NCI-H2196 treated with DMSO at 0.1 percent for 48 hours (cell line): ENCODE data around the gene TBC1D13.
"Not testable (repeated sequence)": the region's sequence is repeated elsewhere in the genome, so short reads cannot be mapped to it uniquely, and the experiment has no call there.

Experiments used
- DNase-seq: peaks from one replicate; lab custom pipeline; 2025; ENCODE audit not compliant: unreplicated experiment; lab: John Stamatoyannopoulos, UW

The TBC1D13 gene

DNA sequence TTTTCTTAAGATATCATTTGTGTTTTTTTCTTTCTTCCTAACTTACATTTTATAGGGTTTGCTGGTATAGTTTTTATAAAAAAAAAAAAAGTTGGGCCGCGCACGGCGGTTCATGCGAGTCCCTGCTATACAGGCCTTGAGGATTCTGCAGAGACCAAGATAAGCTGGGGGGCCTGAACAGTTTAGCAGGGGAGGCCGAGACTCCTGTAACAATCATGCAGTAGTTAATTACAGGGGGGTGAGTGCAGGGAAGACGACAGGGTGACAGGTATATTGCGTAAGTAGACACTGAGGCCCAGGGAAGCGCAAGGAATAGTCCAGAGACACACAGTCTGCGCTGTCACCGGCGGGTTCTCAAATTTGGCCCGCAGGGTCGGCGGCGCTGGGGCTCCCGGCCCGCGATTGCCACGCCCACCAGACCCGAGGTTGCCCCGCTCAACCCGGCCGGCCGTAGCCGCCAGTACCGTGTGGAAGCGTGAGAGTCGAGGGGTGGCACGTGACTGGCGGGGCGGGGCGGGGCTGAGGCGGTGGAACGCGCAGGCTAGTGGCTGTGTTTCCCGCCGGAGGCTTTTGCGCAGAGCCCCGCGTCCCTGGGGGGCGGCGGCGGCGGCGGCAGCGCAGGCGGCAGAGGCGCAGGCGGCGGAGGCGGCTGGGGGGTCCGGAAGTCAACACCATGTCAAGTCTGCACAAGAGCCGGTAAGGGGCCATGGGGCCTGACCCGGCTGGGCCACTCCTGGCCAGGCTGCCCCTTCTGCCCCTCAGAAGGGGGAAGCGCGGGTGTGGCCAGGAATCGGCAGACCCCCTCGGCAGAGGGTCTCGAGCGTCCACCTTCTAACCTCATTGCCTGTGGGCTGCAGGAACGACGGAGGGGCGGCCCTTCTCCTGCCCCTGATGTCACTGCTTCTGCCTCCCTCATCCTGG lies at the start of gene TBC1D13:
Gene TBC1D13 (plus strand): TSS at position 573 of the 921 bp plus-strand sequence. CDS start 101 bp downstream, at position 674.
- peak; percentile 76 for DNase-seq

GRCh38 chr9:128742401-128742800 lies 44.7 kb upstream of the TBC1D13 start:
- DNase-seq: no peak

DNA sequence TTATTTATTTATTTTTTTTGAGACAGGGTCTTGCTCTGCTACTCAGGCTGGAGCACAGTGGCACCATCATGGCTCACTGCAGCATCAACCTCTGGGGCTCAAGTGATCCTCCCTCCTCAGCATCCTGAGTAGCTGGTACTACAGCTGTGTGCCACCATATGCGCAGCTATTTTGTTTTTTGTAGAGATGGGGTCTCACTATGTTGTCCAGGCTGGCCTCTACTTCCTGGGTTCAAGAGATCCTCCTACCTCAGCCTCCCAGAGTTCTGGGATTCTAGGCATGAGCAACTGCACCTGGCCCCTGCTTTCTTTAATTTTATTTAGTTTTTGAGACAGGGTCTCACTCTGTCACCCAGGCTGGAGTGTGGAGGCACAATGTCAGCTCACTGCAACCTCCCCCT lies 43.6 kb upstream of the TBC1D13 start:
- no peak for DNase-seq

DNA sequence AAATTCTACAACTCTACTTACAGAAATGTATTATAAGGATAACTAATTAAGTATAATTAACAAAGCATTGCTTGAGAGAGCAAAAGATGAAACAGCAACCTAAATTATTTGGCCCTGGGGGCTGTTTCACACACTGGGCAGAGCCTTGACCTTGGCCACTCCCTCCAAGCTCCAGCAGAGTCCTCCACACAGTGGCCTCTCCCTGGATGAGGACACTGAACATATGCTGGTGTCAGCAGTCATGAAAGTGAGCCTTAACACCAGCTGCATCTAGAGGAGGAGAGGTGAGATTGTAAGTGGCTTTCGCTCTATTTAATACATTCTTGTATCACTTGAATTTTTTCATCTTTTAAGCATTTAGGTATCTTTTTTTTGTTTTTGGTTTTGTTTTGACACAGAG lies 39.8 kb upstream of the TBC1D13 start:
- DNase-seq: no peak

GRCh38 chr9:128750926-128751595 lies 36.0 kb upstream of the TBC1D13 start:
- DNase-seq: no peak

DNA sequence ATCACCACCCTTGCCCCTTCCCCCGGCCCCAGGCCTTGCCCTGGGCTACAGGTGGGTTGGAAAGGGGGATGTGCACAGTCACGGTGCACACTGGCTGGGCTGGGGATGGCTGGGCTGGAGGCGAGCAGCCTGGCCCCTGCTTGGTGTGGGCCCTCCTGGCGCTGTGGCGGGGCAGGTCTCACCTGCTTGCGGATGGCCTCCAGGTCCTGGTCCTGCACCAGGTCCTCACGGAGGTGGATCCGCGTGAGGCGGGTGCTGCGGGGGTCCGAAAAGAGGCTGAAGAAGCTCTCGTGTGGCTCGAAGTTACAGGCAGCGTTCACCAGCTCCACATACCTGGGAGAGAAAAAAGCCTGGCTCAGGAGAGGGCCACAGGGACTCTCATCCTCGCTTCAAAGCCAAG lies 33.4 kb upstream of the TBC1D13 start:
- DNase-seq: no peak

- DNase-seq: no peak
Observed at GRCh38 chr9:128757602-128758001, 29.5 kb upstream of the TBC1D13 start.

GRCh38 chr9:128762671-128763449 lies 24.2 kb upstream of the TBC1D13 start:
- no peak for DNase-seq

DNA sequence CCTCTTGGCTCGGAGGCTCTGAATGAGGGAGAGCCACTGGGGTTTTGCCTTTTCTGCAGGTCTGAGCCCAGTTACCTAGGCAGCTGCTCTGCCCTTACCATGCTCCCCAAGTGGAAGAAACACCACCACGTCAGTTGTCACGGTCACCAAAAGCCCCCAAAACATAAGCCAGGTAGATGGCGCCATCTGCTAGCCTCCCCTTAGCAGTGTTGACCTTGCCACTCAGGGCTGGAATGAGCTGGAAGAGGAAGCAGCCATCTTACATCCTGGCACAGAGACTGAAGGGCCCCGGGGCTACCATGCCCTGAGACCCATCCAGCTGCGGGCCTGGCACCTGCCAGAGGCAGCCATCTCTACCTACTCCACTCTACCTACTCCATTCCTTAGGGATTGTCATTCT lies 22.7 kb upstream of the TBC1D13 start:
- DNase-seq: no peak

DNA sequence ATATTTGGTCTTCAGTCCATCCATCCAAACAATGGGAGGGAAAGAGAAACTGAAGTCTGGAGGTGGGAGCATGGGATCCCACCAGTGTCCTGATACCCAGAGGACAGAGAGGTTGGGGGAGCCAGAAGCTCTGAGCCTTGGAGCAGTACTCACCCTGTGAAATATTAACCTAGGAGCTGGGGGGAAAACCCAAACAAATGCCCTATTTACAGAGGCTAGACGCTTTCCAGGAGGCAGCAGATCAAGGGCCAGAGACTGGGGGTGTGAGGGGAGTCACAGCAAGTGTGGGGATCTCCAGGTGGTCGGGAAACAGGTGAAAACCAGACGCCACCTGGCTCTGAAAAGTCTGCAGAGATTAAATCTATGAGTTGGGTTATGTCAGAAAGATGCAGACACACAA lies 21.6 kb upstream of the TBC1D13 start:
- DNase-seq: no peak

DNA sequence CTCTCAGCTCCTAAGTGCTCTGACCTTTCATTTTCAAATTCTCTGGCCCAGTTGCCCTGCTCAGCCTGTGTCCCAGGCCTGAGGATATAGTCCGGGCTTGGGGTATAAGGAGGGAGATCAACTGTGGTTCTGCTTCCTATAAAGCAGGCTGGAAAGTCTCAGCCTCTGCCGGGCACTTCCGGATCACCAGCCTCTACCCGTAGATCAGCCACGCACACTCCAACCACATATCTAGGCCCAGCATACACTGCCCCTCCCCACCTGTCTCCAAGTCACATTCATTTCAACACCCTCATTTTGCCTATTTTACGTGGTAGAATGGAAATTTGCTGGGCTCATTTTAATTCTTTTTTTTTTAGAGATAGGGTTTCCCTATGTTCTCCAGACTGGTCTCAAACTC lies 18.4 kb upstream of the TBC1D13 start:
- DNase-seq: no peak

GRCh38 chr9:128770286-128771030 lies 16.6 kb upstream of the TBC1D13 start:
- no peak for DNase-seq

GRCh38 chr9:128771094-128771721 lies 15.8 kb upstream of the TBC1D13 start:
- no peak for DNase-seq

DNA sequence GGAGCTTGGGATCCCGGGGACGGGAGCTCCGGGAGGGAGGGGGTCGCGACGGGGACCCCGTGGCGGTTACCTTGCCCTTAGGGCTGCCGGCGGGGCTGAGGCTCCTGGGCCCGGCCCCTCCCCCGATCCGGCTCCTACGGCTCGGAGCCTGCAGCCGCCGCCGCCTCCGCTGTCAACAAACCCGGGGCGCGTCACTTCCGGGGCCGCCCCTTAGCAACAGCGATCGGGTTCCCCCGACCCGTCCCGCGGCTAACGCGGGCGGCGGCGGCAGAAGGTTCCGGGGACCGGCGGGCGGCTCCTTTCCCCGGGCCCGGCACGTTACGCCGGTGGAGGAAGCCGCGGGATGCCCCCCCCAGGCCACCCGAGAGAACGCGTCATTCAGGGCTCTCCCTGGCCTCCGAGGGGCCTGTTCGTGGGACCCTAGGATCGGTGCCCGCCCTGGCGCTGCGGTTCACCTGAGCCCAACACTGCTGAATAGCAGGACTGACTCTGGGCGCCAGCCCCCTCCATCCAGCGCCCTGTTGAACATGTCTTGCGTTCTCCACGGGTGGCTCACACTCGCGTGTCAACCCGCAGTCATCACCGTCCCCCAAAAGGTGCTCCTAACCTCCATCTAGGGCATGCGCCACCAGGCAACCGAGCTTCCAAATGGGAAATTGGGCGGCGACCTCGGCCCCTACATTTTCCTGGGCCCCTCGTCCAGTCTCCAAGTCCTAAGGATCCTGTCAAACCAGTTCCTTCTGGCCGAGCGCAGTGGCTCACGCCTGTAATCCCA lies 15.1 kb upstream of the TBC1D13 start, which contains the start of gene ZER1:
Gene ZER1 (minus strand): TSS at position 183 of the 775 bp plus-strand sequence. CDS start 16,362 bp downstream, outside the sequence.
- DNase-seq: peak; percentile 81

DNA sequence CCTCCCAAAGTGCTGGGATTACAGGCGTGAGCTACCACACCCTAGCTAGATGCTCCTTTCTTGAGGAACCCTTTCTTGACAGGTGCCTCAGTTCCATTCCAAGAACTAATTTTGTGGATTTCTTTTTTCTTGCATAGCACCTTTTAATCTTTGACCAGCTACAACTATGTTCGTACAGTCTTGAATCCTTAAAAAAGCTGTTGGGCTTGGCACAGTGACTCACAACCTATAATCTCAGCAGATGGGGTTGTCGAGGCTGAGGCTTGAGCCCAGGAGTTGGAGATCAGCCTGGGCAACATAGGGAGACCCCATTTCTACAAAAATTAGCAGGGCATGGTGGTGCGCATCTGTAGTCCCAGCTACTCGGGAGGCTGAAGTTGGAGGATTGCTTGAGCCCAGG lies 14.0 kb upstream of the TBC1D13 start:
- no peak for DNase-seq

DNA sequence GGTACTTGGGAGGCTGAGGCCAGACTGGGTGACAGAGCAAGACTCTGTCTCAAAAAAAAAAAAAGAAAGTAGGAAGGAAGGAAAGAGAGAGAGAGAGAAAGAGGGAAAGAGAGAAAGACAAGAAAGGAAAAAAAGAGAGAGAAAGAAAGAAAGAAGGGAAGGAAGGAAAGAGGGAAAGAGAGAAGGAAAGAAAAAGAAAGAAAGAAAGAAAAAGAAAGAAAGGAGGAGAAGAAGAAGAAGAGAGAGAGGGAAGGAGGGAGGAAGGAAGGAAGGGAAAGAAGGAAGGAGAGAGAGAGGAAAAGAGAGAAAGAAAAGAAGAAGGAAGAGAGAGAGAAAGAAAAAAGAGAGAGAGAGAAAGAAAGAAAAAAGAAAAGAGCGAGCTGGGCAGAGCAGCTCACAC lies 12.2 kb upstream of the TBC1D13 start:
- DNase-seq: no peak

- DNase-seq: not testable (repeated sequence)
Observed at GRCh38 chr9:128780093-128780492, 7.0 kb upstream of the TBC1D13 start.

- DNase-seq: no peak
Observed at GRCh38 chr9:128781187-128782070, 5.6 kb upstream of the TBC1D13 start.
